Activated naive CD4-positive, alpha-beta T cell treated with anti-CD3 and anti-CD28 coated beads, Interleukin-2, amount 50 U/mL, for 72 hours (primary cell): ENCODE results near the gene CAPN11. TPM values are rescaled to one million over a fixed set of nuclear protein-coding genes. Genes with fewer than 3 reads are reported as not detected.
A peak's percentile ranks its signal among the peaks of the same experiment; 100 is the strongest.
"Not testable (repeated sequence)": the region's sequence is repeated elsewhere in the genome, so short reads cannot be mapped to it uniquely, and the experiment has no call there.

Source experiments
- ATAC-seq, 2 donors: fragments of 150-1000 bp; cut with Tn5 transposase; 2 replicates each; pipeline ENCODE4 v1.10.0; 2021; ENCODE audit warnings: mild to moderate bottlenecking in 2 of 2, moderate library complexity in 2 of 2
- DNase-seq, 2 donors: peaks; one replicate each; pipeline ENCODE4 v3.0.0; 2021 to 2022; ENCODE audit warnings: low spot score in 2 of 2
- H3K27ac Mint-ChIP-seq, 2 donors: one replicate each; pipeline ENCODE4 v1.8.0; 2022; ENCODE audit warnings: mild to moderate bottlenecking in 2 of 2, mixed read lengths in 2 of 2
- H3K36me3 Mint-ChIP-seq, 2 donors: one replicate each; pipeline ENCODE4 v1.8.0; 2022; ENCODE audit warnings: mixed read lengths in 2 of 2
- H3K9me3 Mint-ChIP-seq, 2 donors: one replicate each; pipeline ENCODE4 v1.8.0; 2022; ENCODE audit warnings: mixed read lengths in 2 of 2
- total RNA-seq, 2 donors: library from RNA; stranded (reverse); gene quantifications; one replicate each; pipeline ENCODE4 v1.2.3, GENCODE V29; 2022

Gene CAPN11
- total RNA-seq, 2 donors from 2014 or later: 0.23 to 0.32 TPM

- Mint-ChIP-seq H3K27ac (peak within 1 kb of the TSS; percentile 95 to 96), H3K9me3 (no peaks in the 10 kb centered on the region), H3K36me3 (peaks cover 10 to 15% of the 10 kb centered on the region in 2 donors)
- ATAC-seq (peak; percentile 75 to 81), DNase-seq (peak; percentile 88 to 93)
Observed at GRCh38 chr6:44127186-44128019, 31.2 kb upstream of the CAPN11 start, which contains the start of the genes MRPL14 and TMEM63B. MRPL14 (minus strand) TSS chr6:44127452; CDS start chr6:44116611, 10,841 bp downstream. TMEM63B (plus strand) TSS chr6:44127554; CDS start chr6:44134585, 7,031 bp downstream.

GRCh38 chr6:44128020-44128917 is 30.4 kb upstream of the CAPN11 start:
- Mint-ChIP-seq H3K36me3 (peaks cover 10 to 15% of the 10 kb centered on the region in 2 donors), H3K27ac (peak overlapping the region; percentile 25 to 91), H3K9me3 (no peaks in the 10 kb centered on the region)
- no peak for ATAC-seq
- peak in 1 of 2 donors; percentile 25 for DNase-seq

- Mint-ChIP-seq H3K27ac (no peak overlapping the region), H3K36me3 (peaks cover 10 to 15% of the 10 kb centered on the region in 2 donors), H3K9me3 (no peaks in the 10 kb centered on the region)
- DNase-seq (no peak), ATAC-seq (no peak)
Observed at GRCh38 chr6:44129841-44130322, 28.7 kb upstream of the CAPN11 start.

- DNase-seq (no peak), ATAC-seq (no peak)
- no peak overlapping the region for H3K27ac Mint-ChIP-seq
- peaks cover 0 to under 1% of the 10 kb centered on the region in 2 donors for H3K36me3 Mint-ChIP-seq
- H3K9me3 Mint-ChIP-seq: no peaks in the 10 kb centered on the region
Observed at GRCh38 chr6:44131892-44132291, 26.7 kb upstream of the CAPN11 start.

GRCh38 chr6:44132476-44132875 is 26.1 kb upstream of the CAPN11 start:
- H3K27ac Mint-ChIP-seq: no peak overlapping the region
- H3K9me3 Mint-ChIP-seq: no peaks in the 10 kb centered on the region
- DNase-seq: no peak
- no peak for ATAC-seq
- no peaks in the 10 kb centered on the region for H3K36me3 Mint-ChIP-seq

- no peak overlapping the region for H3K27ac Mint-ChIP-seq
- DNase-seq: no peak
- H3K36me3 Mint-ChIP-seq: no peaks in the 10 kb centered on the region
- ATAC-seq: peak in 1 of 2 donors; percentile 31
- H3K9me3 Mint-ChIP-seq: no peaks in the 10 kb centered on the region
Observed at GRCh38 chr6:44133003-44133931, 25.4 kb upstream of the CAPN11 start.

GRCh38 chr6:44133981-44134711 is 24.5 kb upstream of the CAPN11 start:
- H3K36me3 Mint-ChIP-seq: no peaks in the 10 kb centered on the region
- ATAC-seq (no peak), DNase-seq (no peak)
- H3K9me3 Mint-ChIP-seq: no peaks in the 10 kb centered on the region
- H3K27ac Mint-ChIP-seq: no peak overlapping the region

- H3K27ac Mint-ChIP-seq: peak overlapping the region in 1 of 2 donors; percentile 6
- H3K36me3 Mint-ChIP-seq: no peaks in the 10 kb centered on the region
- no peak for DNase-seq
- no peaks in the 10 kb centered on the region for H3K9me3 Mint-ChIP-seq
- ATAC-seq: no peak
Observed at GRCh38 chr6:44135173-44135758, 23.4 kb upstream of the CAPN11 start.

GRCh38 chr6:44135875-44136274 is 22.7 kb upstream of the CAPN11 start:
- Mint-ChIP-seq H3K9me3 (no peaks in the 10 kb centered on the region), H3K36me3 (no peaks in the 10 kb centered on the region), H3K27ac (peak overlapping the region in 1 of 2 donors; percentile 69)
- no peak for DNase-seq
- no peak for ATAC-seq

GRCh38 chr6:44138717-44139350 is 19.8 kb upstream of the CAPN11 start:
- DNase-seq: no peak
- ATAC-seq: no peak
- H3K27ac Mint-ChIP-seq: no peak overlapping the region
- H3K9me3 Mint-ChIP-seq: no peaks in the 10 kb centered on the region
- no peaks in the 10 kb centered on the region for H3K36me3 Mint-ChIP-seq

- Mint-ChIP-seq H3K9me3 (no peaks in the 10 kb centered on the region), H3K27ac (no peak overlapping the region), H3K36me3 (no peaks in the 10 kb centered on the region)
- DNase-seq (no peak), ATAC-seq (no peak)
Observed at GRCh38 chr6:44139351-44139743, 19.3 kb upstream of the CAPN11 start.

GRCh38 chr6:44142835-44143234 is 15.8 kb upstream of the CAPN11 start:
- Mint-ChIP-seq H3K36me3 (no peaks in the 10 kb centered on the region), H3K9me3 (no peaks in the 10 kb centered on the region), H3K27ac (no peak overlapping the region)
- no peak for ATAC-seq
- no peak for DNase-seq

- no peak for ATAC-seq
- DNase-seq: no peak
- Mint-ChIP-seq H3K27ac (peak overlapping the region in 1 of 2 donors; percentile 10), H3K36me3 (no peaks in the 10 kb centered on the region), H3K9me3 (no peaks in the 10 kb centered on the region)
Observed at GRCh38 chr6:44143731-44144130, 14.9 kb upstream of the CAPN11 start.

- not testable (repeated sequence) for DNase-seq, H3K27ac Mint-ChIP-seq, H3K9me3 Mint-ChIP-seq, ATAC-seq, H3K36me3 Mint-ChIP-seq
Observed at GRCh38 chr6:44144536-44144935, 14.1 kb upstream of the CAPN11 start.

- no peak for DNase-seq
- Mint-ChIP-seq H3K36me3 (no peaks in the 10 kb centered on the region), H3K27ac (no peak overlapping the region), H3K9me3 (no peaks in the 10 kb centered on the region)
- ATAC-seq: no peak
Observed at GRCh38 chr6:44145839-44146238, 12.8 kb upstream of the CAPN11 start.
